Dendritic cell treated with granulocyte-macrophage colony-stimulating factor and Interleukin-4, amounts not matched to agents 40 ng/mL and 50 ng/mL, for 4 days (primary cell): Measurements from ENCODE around the gene MRPL14.
A peak's percentile ranks its signal among the peaks of the same experiment; 100 is the strongest.

Source experiments
- H3K27ac Mint-ChIP-seq: one replicate; pipeline ENCODE4 v1.8.0; 2022; ENCODE audit warnings: mild to moderate bottlenecking, mixed read lengths
- H3K27me3 Mint-ChIP-seq: one replicate; pipeline ENCODE4 v1.8.0; 2022; ENCODE audit warnings: mild to moderate bottlenecking, mixed read lengths
- H3K36me3 Mint-ChIP-seq: one replicate; pipeline ENCODE4 v1.8.0; 2022; ENCODE audit warnings: low read depth, mixed read lengths
- H3K4me1 Mint-ChIP-seq: one replicate; pipeline ENCODE4 v1.8.0; 2022; ENCODE audit warnings: low read depth, mixed read lengths
- H3K4me3 Mint-ChIP-seq: one replicate; pipeline ENCODE4 v1.8.0; 2022; ENCODE audit warnings: mild to moderate bottlenecking, moderate library complexity, mixed read lengths
- H3K9me3 Mint-ChIP-seq: one replicate; pipeline ENCODE4 v1.8.0; 2022; ENCODE audit warnings: mixed read lengths
- intact Hi-C: fragments of 100-400 bp; cut with micrococcal nuclease; formaldehyde crosslinking; loops from one replicate; pipeline ENCODE4 v1.15.0; 2022

The MRPL14 gene

GRCh38 chr6:44071670-44072451, 55.4 kb downstream of the MRPL14 start:
- Mint-ChIP-seq H3K4me1 (peaks cover 43% of the 10 kb centered on the region), H3K4me3 (no peak overlapping the region), H3K27ac (peak overlapping the region; percentile 85), H3K9me3 (no peaks in the 10 kb centered on the region), H3K27me3 (peaks cover 73% of the 10 kb centered on the region), H3K36me3 (peaks cover 5% of the 10 kb centered on the region)
- intact Hi-C loops: loop anchor here (5.0 kb wide), 2 partner anchors 70 to 95 kb away; no protein-coding TSS in a partner anchor

GRCh38 chr6:44068607-44069296, 58.5 kb downstream of the MRPL14 start:
- no peak overlapping the region for H3K4me3 Mint-ChIP-seq
- H3K9me3 Mint-ChIP-seq: no peaks in the 10 kb centered on the region
- peaks cover 5% of the 10 kb centered on the region for H3K36me3 Mint-ChIP-seq
- H3K4me1 Mint-ChIP-seq: peaks cover 51% of the 10 kb centered on the region
- peak overlapping the region; percentile 17 for H3K27ac Mint-ChIP-seq
- intact Hi-C loops: no loop called here
- H3K27me3 Mint-ChIP-seq: peaks cover 44% of the 10 kb centered on the region

GRCh38 chr6:44067173-44068139, 59.8 kb downstream of the MRPL14 start:
- Mint-ChIP-seq H3K27me3 (peaks cover 35% of the 10 kb centered on the region), H3K4me3 (no peak overlapping the region), H3K4me1 (peaks cover 60% of the 10 kb centered on the region), H3K36me3 (no peaks in the 10 kb centered on the region), H3K9me3 (no peaks in the 10 kb centered on the region), H3K27ac (peak overlapping the region; percentile 71)
- intact Hi-C loops: no loop called here

GRCh38 chr6:44066394-44067172, 60.7 kb downstream of the MRPL14 start:
- H3K27ac Mint-ChIP-seq: peak overlapping the region; percentile 71
- H3K36me3 Mint-ChIP-seq: no peaks in the 10 kb centered on the region
- H3K4me3 Mint-ChIP-seq: no peak overlapping the region
- H3K27me3 Mint-ChIP-seq: peaks cover 29% of the 10 kb centered on the region
- peaks cover 68% of the 10 kb centered on the region for H3K4me1 Mint-ChIP-seq
- intact Hi-C loops: no loop called here
- H3K9me3 Mint-ChIP-seq: no peaks in the 10 kb centered on the region

- Mint-ChIP-seq H3K27ac (peak overlapping the region; percentile 100), H3K9me3 (no peaks in the 10 kb centered on the region), H3K27me3 (peaks cover 20% of the 10 kb centered on the region), H3K4me1 (peaks cover 78% of the 10 kb centered on the region), H3K36me3 (no peaks in the 10 kb centered on the region), H3K4me3 (no peak overlapping the region)
- intact Hi-C loops: no loop called here
These were observed 61.7 kb downstream of the MRPL14 start for GRCh38 chr6:44065443-44066140.

- Mint-ChIP-seq H3K36me3 (no peaks in the 10 kb centered on the region), H3K27me3 (peaks cover 13% of the 10 kb centered on the region), H3K9me3 (no peaks in the 10 kb centered on the region), H3K4me1 (peaks cover 85% of the 10 kb centered on the region), H3K4me3 (no peak overlapping the region), H3K27ac (peak overlapping the region; percentile 100)
- intact Hi-C loops: no loop called here
These were observed 62.3 kb downstream of the MRPL14 start for GRCh38 chr6:44064948-44065272.

GRCh38 chr6:44064089-44064947, 62.9 kb downstream of the MRPL14 start:
- Mint-ChIP-seq H3K4me1 (peaks cover 91% of the 10 kb centered on the region), H3K9me3 (no peaks in the 10 kb centered on the region), H3K27ac (peak overlapping the region; percentile 100), H3K4me3 (no peak overlapping the region), H3K36me3 (no peaks in the 10 kb centered on the region), H3K27me3 (peaks cover 11% of the 10 kb centered on the region)
- intact Hi-C loops: no loop called here

GRCh38 chr6:44063561-44064059, 63.6 kb downstream of the MRPL14 start:
- peaks cover 97% of the 10 kb centered on the region for H3K4me1 Mint-ChIP-seq
- H3K9me3 Mint-ChIP-seq: no peaks in the 10 kb centered on the region
- H3K27ac Mint-ChIP-seq: peak overlapping the region; percentile 100
- no peak overlapping the region for H3K4me3 Mint-ChIP-seq
- no peaks in the 10 kb centered on the region for H3K36me3 Mint-ChIP-seq
- intact Hi-C loops: no loop called here
- H3K27me3 Mint-ChIP-seq: peaks cover 7% of the 10 kb centered on the region
